HG03442 (cell line): Measurements from ENCODE around the gene NPIPB9.

Experiments
- ATAC-seq: cut with Tn5 transposase; IDR thresholded peaks from one replicate; pipeline ENCODE4 v1.9.1; 2021; ENCODE audit warnings: mild to moderate bottlenecking, moderate library complexity; ENCODE audit not compliant: unreplicated experiment

The NPIPB9 gene

GRCh38 chr16:28821874-28822519 lies 70.4 kb downstream of the NPIPB9 start:
- ATAC-seq, result no peak
